ENCODE data around the gene TRAPPC6A. TPM values are rescaled to one million over a fixed set of nuclear protein-coding genes. Genes with fewer than 3 reads are reported as not detected.

Gene TRAPPC6A
- total RNA-seq, 3 donors from 2014 or later, result 8.5 to 11.5 (median 9.1) TPM

DNA sequence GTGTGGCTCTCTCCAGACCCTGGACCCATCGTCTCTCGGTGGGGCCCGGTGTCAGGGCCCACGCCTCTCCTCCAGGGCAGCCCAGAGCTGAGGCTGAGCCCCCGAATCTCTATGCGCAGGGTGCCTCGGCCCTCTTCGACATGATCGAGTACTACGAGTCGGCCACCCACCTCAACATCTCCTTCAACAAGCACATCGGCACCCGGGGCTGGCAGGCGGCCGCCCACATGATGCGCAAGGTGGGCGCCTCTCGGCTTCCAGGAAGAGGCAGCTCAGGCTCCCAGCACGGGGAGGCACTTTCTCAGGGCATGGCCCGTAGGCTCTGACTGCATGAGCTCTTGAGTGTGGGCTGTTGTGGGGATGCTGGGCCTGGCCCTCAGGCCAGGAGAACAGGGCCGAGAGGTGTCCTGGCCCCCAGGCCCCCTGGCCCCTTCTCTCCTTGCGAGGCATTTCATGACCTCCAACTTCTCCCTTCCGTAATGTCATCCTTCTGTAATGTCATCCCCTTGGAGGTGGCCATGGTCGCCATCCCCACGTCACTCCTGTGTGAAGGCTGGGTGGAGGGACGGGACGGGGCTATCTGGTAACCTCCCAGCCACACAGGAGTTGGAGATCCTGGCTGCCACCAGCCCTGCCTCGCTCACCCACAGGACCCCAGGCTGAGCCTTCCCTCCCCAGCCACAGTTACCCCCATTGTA lies 36.7 kb downstream of the TRAPPC6A start:
- H3K27me3 Mint-ChIP-seq (ENCODE audit: low read depth), result no peaks in the 10 kb centered on the region
- ATAC-seq (no peak), DNase-seq (no peak)
- no peak overlapping the region for H3K4me3 Mint-ChIP-seq
- H3K36me3 Mint-ChIP-seq (ENCODE audit: insufficient read depth), result peaks cover 11% of the 10 kb centered on the region
- no peaks in the 10 kb centered on the region for H3K9me3 Mint-ChIP-seq
- H3K4me1 Mint-ChIP-seq (ENCODE audit: low read depth), result no peaks in the 10 kb centered on the region

DNA sequence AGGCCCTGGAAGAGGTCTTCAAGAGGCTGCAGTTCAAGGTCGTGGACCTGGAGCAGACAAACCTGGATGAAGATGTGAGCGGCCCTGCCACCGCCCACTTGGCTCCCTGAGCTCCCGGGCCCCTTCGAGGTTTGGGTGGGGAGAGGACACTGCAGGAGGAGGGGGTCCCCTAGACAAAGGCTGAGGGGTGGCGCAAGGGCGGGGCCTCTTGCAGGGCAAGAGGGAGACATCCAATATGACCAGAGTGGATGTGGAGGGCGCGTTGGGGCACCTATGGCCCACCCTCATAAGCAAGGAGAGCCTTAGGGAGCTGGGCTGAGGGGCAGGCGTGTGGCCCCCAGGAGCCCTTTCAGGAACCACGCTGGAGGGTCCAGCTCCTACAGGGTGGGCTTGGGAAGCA lies 37.5 kb downstream of the TRAPPC6A start:
- H3K4me1 Mint-ChIP-seq (ENCODE audit: low read depth), result no peaks in the 10 kb centered on the region

DNA sequence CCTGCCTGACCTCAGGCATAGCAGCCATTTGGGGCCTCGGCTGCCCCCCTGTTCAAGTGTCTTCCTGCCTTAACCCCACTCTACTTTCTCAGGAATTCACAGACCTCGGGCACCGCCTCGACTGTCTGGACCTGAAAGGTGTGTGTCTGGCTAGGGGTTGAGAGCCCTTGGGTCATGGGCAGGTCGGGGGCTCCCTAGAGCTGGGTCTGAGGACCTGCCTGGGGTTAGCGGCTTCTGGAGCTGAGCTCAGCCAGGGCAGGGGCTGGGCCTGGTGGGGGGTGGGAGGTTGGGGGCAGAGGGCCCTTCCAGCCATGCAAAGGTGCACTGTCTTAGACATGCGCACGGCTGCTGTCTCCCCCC lies 37.9 kb downstream of the TRAPPC6A start:
- Mint-ChIP-seq H3K4me1 (ENCODE audit: low read depth) (no peaks in the 10 kb centered on the region), H3K9me3 (no peaks in the 10 kb centered on the region), H3K27me3 (ENCODE audit: low read depth) (no peaks in the 10 kb centered on the region), H3K36me3 (ENCODE audit: insufficient read depth) (peaks cover 11% of the 10 kb centered on the region), H3K4me3 (no peak overlapping the region)
- ATAC-seq (no peak), DNase-seq (no peak)

More for the DNA sequence above, 37.5 kb downstream of the TRAPPC6A start:
- no peak overlapping the region for H3K4me3 Mint-ChIP-seq
- H3K27me3 Mint-ChIP-seq (ENCODE audit: low read depth), result no peaks in the 10 kb centered on the region
- peaks cover 11% of the 10 kb centered on the region for H3K36me3 Mint-ChIP-seq (ENCODE audit: insufficient read depth)
- ATAC-seq (no peak), DNase-seq (no peak)
- no peaks in the 10 kb centered on the region for H3K9me3 Mint-ChIP-seq

DNA sequence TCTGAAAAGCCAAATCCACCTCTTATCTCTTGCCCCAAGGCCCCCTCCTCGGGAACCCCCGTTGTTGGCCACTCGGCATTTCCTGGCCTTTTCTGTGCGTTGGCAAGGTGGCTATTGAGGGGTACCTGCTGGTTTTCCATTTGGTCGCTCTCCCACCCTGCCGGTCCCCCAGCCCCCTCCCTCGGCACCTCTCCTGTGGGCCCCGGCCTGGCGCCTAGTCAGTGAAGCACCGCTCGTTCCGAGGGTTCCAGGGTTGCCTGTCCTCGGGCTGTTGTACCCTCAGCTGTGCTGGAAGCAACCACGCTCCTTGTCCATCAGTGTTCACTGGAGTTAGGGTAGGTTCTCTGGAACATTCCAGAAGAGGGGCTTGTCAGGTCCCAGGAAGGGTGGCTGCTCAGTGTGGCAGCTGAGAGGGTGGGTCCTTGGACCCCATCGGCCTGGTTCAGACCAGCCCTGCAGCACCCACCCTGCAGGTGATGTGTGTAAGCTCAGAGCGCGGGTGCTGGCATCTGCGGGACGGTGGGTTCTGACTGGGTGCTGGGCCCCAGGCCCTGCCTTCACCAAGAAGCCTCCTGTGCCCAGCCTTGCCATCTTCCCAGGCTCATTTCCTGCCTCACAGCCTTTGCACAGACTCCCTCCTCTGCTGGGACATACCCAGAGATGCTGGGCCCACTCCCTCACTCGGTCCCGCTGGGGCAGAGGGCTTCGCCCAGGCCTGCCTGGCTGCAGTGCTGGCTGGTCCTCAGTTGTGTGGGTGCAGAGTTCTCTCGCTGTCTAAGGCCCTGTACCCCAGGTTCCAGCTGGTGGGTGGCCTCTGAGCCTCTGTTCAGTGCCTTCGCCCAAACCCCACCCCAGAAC lies 38.5 kb downstream of the TRAPPC6A start:
- DNase-seq (no peak), ATAC-seq (no peak)
- no peaks in the 10 kb centered on the region for H3K9me3 Mint-ChIP-seq
- no peaks in the 10 kb centered on the region for H3K27me3 Mint-ChIP-seq (ENCODE audit: low read depth)
- H3K36me3 Mint-ChIP-seq (ENCODE audit: insufficient read depth), result peaks cover 11% of the 10 kb centered on the region
- no peak overlapping the region for H3K4me3 Mint-ChIP-seq
- no peaks in the 10 kb centered on the region for H3K4me1 Mint-ChIP-seq (ENCODE audit: low read depth)

DNA sequence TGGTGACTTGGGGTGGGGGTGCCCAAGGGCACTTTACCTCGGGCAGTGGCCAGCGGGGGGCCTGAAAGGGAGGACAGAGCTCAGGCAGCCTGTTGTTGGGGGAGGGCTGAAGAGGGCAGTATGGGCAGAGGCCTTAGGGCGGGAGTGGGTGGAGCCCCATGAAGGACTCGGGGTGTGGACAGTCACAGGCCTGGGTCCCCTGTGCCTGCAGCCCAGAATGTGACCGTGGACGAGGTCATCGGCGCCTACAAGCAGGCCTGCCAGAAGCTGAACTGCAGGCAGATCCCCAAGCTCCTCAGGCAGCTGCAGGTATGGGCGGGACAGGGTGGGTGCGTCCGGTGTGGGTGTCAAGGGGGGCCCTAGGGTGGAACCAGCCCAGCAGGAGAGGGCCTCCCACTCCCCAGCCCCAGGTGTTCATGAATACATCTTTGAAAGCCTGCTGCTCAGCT lies 39.7 kb downstream of the TRAPPC6A start:
- peaks cover 9% of the 10 kb centered on the region for H3K4me1 Mint-ChIP-seq (ENCODE audit: low read depth)
- H3K9me3 Mint-ChIP-seq, result no peaks in the 10 kb centered on the region

GRCh38 chr19:45137179-45137761 lies 40.8 kb downstream of the TRAPPC6A start:
- ATAC-seq (no peak), DNase-seq (no peak)
- H3K4me3 Mint-ChIP-seq, result no peak overlapping the region
- peaks cover 9% of the 10 kb centered on the region for H3K4me1 Mint-ChIP-seq (ENCODE audit: low read depth)
- H3K36me3 Mint-ChIP-seq (ENCODE audit: insufficient read depth), result peaks cover 5% of the 10 kb centered on the region
- H3K9me3 Mint-ChIP-seq, result no peaks in the 10 kb centered on the region
- no peaks in the 10 kb centered on the region for H3K27me3 Mint-ChIP-seq (ENCODE audit: low read depth)

More for the DNA sequence above, 39.7 kb downstream of the TRAPPC6A start:
- H3K27me3 Mint-ChIP-seq (ENCODE audit: low read depth), result no peaks in the 10 kb centered on the region
- H3K4me3 Mint-ChIP-seq, result no peak overlapping the region
- ATAC-seq (no peak), DNase-seq (no peak)
- peaks cover 14% of the 10 kb centered on the region for H3K36me3 Mint-ChIP-seq (ENCODE audit: insufficient read depth)

DNA sequence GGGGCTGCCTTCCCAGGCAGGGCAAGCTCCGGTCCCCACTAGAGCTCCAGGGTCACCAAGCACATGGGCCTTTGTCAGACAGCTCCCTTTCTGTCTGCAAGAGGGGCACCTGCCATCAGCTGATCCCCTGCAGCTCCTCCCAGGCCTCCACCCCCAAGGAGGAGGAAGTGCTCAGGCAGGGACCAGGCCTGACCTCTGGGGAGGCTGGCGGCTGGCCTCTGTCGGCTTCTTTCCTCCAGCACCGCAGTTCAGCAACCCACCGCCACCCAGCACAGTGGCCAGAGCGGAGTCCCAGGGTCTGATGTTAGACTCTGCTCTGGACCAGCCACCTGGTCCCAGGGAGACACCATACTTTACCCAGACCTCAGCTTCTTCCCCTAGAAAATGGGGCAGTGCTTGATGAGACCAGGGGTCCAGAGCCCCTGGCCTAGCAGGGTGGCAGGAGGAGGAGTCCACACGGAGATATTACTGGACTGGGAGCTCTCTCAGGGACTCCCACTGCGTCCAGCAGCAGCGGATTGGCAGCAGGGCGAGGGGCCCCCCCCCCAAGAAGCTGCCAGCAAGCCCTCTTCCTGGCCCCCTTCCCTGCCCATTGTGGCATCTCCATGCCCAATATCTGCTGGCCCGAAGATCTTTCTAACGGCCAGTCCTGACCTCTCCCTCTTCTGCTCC lies 41.4 kb downstream of the TRAPPC6A start:
- no peak for ATAC-seq
- Mint-ChIP-seq H3K9me3 (no peaks in the 10 kb centered on the region), H3K4me3 (no peak overlapping the region)

GRCh38 chr19:45135176-45135885 lies 42.7 kb downstream of the TRAPPC6A start:
- DNase-seq (no peak), ATAC-seq (no peak)
- Mint-ChIP-seq H3K36me3 (ENCODE audit: insufficient read depth) (peaks cover 3% of the 10 kb centered on the region), H3K4me1 (ENCODE audit: low read depth) (peaks cover 12% of the 10 kb centered on the region), H3K4me3 (no peak overlapping the region), H3K9me3 (no peaks in the 10 kb centered on the region), H3K27me3 (ENCODE audit: low read depth) (no peaks in the 10 kb centered on the region)

More for the DNA sequence above, 41.4 kb downstream of the TRAPPC6A start:
- DNase-seq, result no peak
- Mint-ChIP-seq H3K4me1 (ENCODE audit: low read depth) (peaks cover 9% of the 10 kb centered on the region), H3K27me3 (ENCODE audit: low read depth) (no peaks in the 10 kb centered on the region), H3K36me3 (ENCODE audit: insufficient read depth) (peaks cover 5% of the 10 kb centered on the region)

- Mint-ChIP-seq H3K9me3 (no peaks in the 10 kb centered on the region), H3K4me3 (no peak overlapping the region), H3K4me1 (ENCODE audit: low read depth) (peaks cover 12% of the 10 kb centered on the region), H3K36me3 (ENCODE audit: insufficient read depth) (peaks cover 3% of the 10 kb centered on the region), H3K27me3 (ENCODE audit: low read depth) (no peaks in the 10 kb centered on the region)
- no peak for DNase-seq
- ATAC-seq, result no peak
These were observed 44.4 kb downstream of the TRAPPC6A start for GRCh38 chr19:45133661-45134060.

- Mint-ChIP-seq H3K4me3 (no peak overlapping the region), H3K36me3 (ENCODE audit: insufficient read depth) (peaks cover 3% of the 10 kb centered on the region), H3K27me3 (ENCODE audit: low read depth) (no peaks in the 10 kb centered on the region), H3K9me3 (no peaks in the 10 kb centered on the region), H3K4me1 (ENCODE audit: low read depth) (peaks cover 13% of the 10 kb centered on the region)
- DNase-seq, result peak; percentile 26
- peak in 1 of 2 donors; percentile 21 for ATAC-seq
These were observed 47.0 kb downstream of the TRAPPC6A start for GRCh38 chr19:45130888-45131615.

DNA sequence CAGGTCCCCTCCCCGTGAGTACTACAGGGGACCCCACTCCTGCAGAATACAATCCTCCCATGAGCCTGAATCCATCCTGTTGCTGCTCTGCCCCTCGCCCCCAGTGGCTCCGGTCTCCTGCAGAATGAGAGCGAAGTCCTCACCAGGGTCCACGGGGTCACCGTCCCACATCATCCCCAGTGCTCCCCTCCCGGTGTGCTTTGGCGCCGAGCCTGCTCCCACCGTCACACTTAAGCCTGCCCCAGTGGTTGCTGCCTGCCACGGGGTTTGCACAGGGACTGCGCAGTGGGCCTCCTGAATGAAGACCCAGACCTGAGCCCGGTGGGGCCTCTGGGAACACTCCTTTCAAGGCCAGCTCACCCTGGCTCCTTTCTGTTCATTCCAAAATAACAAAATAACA lies 47.8 kb downstream of the TRAPPC6A start:
- Mint-ChIP-seq H3K27me3 (ENCODE audit: low read depth) (no peaks in the 10 kb centered on the region), H3K36me3 (ENCODE audit: insufficient read depth) (peaks cover 3% of the 10 kb centered on the region), H3K4me3 (no peak overlapping the region), H3K4me1 (ENCODE audit: low read depth) (peaks cover 19% of the 10 kb centered on the region), H3K9me3 (no peaks in the 10 kb centered on the region)
- ATAC-seq (no peak), DNase-seq (no peak)

DNA sequence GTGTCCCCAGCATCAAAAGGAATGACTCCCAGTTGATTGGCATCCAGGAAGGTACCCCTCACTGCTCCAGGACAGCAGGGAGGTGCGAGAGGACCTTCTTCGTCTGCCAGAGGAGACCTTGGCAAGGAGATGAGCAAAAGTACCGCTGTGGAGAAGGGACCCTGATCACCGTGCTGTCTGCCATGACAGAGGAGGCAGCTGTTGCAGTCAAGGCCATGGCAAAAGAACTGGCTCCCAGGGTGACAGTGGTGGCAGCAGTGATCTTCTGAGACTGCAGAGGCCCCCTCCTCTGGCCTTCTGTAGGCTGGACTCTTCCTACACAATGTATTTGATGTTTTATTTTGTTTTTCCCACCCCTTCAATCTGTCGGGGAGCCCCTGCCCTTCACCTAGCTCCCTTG lies 49.2 kb downstream of the TRAPPC6A start:
- no peaks in the 10 kb centered on the region for H3K36me3 Mint-ChIP-seq (ENCODE audit: insufficient read depth)
- no peaks in the 10 kb centered on the region for H3K27me3 Mint-ChIP-seq (ENCODE audit: low read depth)
- no peak overlapping the region for H3K4me3 Mint-ChIP-seq
- peaks cover 16% of the 10 kb centered on the region for H3K4me1 Mint-ChIP-seq (ENCODE audit: low read depth)
- DNase-seq (no peak), ATAC-seq (no peak)
- no peaks in the 10 kb centered on the region for H3K9me3 Mint-ChIP-seq

DNA sequence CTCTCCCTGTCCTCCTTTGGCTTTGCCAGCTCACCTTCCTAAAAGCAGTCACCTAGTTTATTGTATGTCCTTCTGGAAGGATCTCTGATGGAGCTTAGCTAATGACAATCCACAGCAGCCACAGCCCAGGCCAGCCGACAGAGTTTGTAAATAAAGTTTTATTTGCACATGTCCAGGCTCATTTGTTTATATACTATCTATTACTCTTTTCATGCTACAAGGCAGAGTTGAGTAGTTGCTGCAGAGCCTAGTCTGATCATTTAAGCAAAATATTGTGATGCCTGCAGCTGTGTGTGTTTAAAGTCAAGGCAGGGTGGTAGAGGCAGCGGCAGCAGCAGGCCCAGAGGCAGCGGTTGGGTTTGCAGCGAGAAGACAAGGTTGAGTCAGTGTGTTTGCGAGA lies 49.9 kb downstream of the TRAPPC6A start:
- H3K27me3 Mint-ChIP-seq (ENCODE audit: low read depth), result no peaks in the 10 kb centered on the region
- no peaks in the 10 kb centered on the region for H3K36me3 Mint-ChIP-seq (ENCODE audit: insufficient read depth)
- ATAC-seq (no peak), DNase-seq (no peak)
- H3K4me3 Mint-ChIP-seq, result no peak overlapping the region
- peaks cover 15% of the 10 kb centered on the region for H3K4me1 Mint-ChIP-seq (ENCODE audit: low read depth)
- no peaks in the 10 kb centered on the region for H3K9me3 Mint-ChIP-seq
